ENCODE data around the gene CTBS. TPM values are rescaled to one million over a fixed set of nuclear protein-coding genes. Genes with fewer than 3 reads are reported as not detected.

Gene CTBS, protein sequence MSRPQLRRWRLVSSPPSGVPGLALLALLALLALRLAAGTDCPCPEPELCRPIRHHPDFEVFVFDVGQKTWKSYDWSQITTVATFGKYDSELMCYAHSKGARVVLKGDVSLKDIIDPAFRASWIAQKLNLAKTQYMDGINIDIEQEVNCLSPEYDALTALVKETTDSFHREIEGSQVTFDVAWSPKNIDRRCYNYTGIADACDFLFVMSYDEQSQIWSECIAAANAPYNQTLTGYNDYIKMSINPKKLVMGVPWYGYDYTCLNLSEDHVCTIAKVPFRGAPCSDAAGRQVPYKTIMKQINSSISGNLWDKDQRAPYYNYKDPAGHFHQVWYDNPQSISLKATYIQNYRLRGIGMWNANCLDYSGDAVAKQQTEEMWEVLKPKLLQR
- total RNA-seq, result 31.9 TPM

DNA sequence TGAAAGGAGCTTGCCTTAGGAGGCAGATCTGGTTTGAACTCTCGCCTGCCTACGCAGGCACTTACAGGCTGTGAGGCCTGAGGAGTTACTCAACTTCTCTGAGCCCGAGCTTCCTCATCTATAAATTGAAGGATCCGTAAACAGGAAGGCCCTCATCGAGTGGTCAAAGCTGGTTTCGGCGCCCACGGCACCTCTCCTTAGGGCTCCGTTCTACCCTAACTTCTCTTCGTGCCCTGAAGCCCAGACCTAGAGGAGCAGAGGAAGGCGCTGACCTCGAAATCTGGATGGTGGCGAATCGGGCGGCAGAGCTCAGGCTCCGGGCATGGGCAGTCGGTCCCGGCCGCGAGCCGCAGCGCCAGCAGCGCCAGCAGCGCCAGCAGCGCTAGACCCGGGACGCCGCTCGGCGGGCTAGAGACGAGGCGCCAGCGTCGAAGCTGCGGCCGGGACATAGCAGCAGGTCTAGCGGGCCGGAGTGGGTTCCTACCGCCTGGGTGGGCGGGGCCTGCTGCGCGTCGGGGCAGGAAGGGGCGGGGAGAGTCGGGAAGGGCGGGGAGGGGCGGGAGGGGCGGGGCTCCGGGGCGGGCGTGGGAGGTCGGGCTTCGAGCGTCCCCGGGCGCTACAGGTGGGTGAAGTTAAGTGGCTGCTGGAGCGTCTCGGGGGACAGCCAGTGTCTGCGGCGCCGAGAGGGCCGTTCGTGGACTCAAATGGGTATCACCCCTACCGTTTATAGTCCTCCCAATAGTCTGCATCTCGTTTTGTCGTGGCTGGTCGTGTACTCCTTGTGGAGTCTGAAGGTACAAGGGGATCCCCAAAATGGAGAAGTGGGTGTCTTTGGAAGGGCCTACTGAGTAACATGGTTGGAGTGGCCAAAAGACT, at the start of gene CTBS:
Gene CTBS, minus strand, starts transcription at position 474 of the 876 bp plus-strand sequence. Its CDS starts 25 bp downstream, at position 449.

DNA sequence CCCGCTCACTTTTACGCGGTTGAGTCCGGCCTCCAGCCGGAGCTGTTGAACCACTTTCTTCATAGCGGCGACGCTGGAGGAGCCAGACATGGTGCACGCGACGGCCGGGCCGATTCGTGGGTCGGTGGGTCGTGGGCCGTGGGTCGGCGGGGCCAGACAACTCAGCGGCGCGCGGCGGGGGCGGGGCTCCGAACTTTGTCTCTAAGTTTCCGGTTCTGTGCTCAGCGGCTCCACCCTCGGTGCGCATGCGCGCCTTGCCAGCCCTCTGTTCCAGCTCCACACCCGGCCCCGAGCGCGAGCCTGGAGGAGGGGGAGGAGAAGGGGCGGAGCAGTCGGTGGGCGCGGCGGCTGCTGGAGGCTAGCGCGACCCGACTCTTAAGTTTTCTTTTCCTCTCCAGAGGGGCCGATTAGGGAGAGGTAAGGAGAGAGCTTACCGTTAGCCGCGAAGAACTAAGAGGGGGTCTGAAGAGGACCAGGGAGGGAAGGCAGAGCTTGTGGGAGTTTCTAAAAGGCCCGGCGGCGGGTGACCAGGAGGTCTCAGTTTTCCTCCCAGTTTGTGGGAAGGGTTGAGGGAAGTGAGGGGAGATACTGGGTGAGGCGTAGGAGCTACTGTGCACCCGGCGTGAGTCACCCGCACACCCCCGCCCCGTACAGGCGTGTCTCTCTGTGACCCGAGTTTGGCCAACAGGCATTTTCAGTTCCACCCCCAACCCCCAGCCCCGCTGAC, 68.1 kb downstream of the CTBS start, which contains the start of the genes GNG5 and SPATA1:
Gene GNG5, minus strand, starts transcription at position 580 of the 727 bp plus-strand sequence. Its CDS starts 490 bp downstream, at position 90.
Gene SPATA1, plus strand, starts transcription at position 385 of the 727 bp plus-strand sequence. CDS start 9,974 bp downstream, outside the sequence.

Other genes with a start within 250 kb of the CTBS start
- gene DNASE2B, start 176.0 kb downstream of the CTBS start, total RNA-seq, result 3.0 TPM
- 53.9 TPM for gene RPF1, start 95.2 kb downstream of the CTBS start, total RNA-seq
- 1.8 TPM for gene SPATA1, start 68.1 kb downstream of the CTBS start, total RNA-seq
- gene GNG5, start 67.9 kb downstream of the CTBS start, total RNA-seq, result 18.1 TPM
- 189 TPM for gene SSX2IP, start 116.0 kb upstream of the CTBS start, total RNA-seq